ENCODE measurements around the gene BMPR1B. TPM values are rescaled to one million over a fixed set of nuclear protein-coding genes. Genes with fewer than 3 reads are reported as not detected.

The BMPR1B gene
- total RNA-seq, 3 donors from 2014 or later: 0.64 to 7.2 (median 2.0) TPM

DNA sequence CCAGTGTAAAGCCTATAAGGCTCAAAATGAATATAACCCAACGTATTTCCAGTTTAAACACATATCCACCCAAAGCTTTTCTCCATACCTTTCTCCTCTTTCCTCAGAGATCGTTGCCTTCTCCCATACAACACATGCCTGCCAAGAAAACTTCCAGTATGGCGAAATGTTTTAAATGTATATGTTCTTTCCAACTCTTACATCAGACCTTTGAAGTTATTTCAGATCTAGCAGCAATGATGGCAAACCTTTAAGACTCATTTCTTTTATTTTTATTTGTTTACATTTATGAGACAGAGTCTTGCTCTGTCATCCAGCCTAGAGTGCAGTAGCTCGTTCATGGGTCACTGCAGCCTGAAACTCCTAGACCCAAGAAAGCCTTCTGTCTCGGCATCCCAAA is 265.4 kb downstream of the BMPR1B start:
- Histone ChIP-seq H3K4me3 (no peak overlapping the region), H3K4me1 (no peaks in the 10 kb centered on the region), H3K27me3 (no peaks in the 10 kb centered on the region), H3K27ac (no peak overlapping the region), H3K9me3 (no peaks in the 10 kb centered on the region), H3K36me3 (no peaks in the 10 kb centered on the region)
- DNase-seq (ENCODE audit: low spot score in 2 of 2): no peak
- intact Hi-C loops (cut with DNase I; ENCODE audit: low total_unique reads): no loop called here
- TF ChIP-seq POLR2A (IDR thresholded peaks at IDR 0.05): no peak
- TF ChIP-seq, protein P1, sequence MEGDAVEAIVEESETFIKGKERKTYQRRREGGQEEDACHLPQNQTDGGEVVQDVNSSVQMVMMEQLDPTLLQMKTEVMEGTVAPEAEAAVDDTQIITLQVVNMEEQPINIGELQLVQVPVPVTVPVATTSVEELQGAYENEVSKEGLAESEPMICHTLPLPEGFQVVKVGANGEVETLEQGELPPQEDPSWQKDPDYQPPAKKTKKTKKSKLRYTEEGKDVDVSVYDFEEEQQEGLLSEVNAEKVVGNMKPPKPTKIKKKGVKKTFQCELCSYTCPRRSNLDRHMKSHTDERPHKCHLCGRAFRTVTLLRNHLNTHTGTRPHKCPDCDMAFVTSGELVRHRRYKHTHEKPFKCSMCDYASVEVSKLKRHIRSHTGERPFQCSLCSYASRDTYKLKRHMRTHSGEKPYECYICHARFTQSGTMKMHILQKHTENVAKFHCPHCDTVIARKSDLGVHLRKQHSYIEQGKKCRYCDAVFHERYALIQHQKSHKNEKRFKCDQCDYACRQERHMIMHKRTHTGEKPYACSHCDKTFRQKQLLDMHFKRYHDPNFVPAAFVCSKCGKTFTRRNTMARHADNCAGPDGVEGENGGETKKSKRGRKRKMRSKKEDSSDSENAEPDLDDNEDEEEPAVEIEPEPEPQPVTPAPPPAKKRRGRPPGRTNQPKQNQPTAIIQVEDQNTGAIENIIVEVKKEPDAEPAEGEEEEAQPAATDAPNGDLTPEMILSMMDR (IDR thresholded peaks at IDR 0.05): no peak
- TF ChIP-seq POLR2AphosphoS5 (IDR thresholded peaks at IDR 0.05): no peak

DNA sequence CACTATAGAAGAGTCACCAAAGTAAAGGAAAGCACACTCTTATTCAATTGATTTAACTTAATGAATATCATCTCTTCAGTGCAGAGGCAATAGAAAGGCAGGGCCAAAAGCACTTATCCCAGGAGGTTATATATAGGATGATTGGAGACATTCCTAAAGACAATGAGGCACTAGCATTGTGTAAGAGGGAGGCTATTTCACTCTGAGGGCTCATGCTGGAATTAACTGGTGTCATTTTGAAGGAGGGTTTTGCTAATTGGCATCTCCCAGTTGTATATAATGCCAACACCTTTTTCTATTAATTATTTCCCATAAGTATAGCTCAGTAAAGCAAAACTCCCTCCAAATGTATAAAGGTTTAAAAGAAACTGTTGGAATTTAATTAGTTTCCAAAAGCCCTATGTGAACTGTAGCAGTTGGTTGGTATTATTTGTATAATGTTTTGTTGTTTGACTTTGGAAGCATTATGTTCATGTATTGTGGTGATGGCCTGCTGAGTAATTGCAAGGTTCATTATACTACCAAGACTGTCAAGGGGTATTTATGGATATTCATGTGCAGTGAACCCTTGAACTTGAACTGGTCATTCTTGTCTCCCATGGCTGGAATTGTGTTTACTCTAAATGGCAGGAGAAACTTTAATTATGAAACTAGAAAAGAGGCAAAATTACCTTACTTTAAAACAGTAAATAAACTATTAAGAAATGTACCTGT is 270.3 kb downstream of the BMPR1B start:
- H3K9me3 ChIP-seq: peaks cover 0 to 7% of the 10 kb centered on the region in 2 donors
- no peak for TF ChIP-seq POLR2A (IDR thresholded peaks at IDR 0.05)
- TF ChIP-seq, protein P1 (IDR thresholded peaks at IDR 0.05): no peak
- TF ChIP-seq POLR2AphosphoS5 (IDR thresholded peaks at IDR 0.05): no peak
- intact Hi-C loops (cut with DNase I; ENCODE audit: low total_unique reads): loop anchor here (2.0 kb wide), 1 partner anchor 13 kb away; no protein-coding TSS in a partner anchor
- H3K27ac ChIP-seq: no peak overlapping the region
- H3K4me1 ChIP-seq: no peaks in the 10 kb centered on the region
- DNase-seq (ENCODE audit: low spot score in 2 of 2): no peak
- no peak overlapping the region for H3K4me3 ChIP-seq
- H3K36me3 ChIP-seq: no peaks in the 10 kb centered on the region
- no peaks in the 10 kb centered on the region for H3K27me3 ChIP-seq

GRCh38 chr4:95038791-95039190 is 281.0 kb downstream of the BMPR1B start:
- no peak for DNase-seq (ENCODE audit: low spot score in 2 of 2)
- no peak for TF ChIP-seq POLR2A (IDR thresholded peaks at IDR 0.05)
- no peak for TF ChIP-seq POLR2AphosphoS5 (IDR thresholded peaks at IDR 0.05)
- TF ChIP-seq, protein P1 (IDR thresholded peaks at IDR 0.05): no peak

GRCh38 chr4:95044324-95044837 is 286.6 kb downstream of the BMPR1B start:
- Histone ChIP-seq H3K27me3 (no peaks in the 10 kb centered on the region), H3K4me3 (no peak overlapping the region), H3K4me1 (no peaks in the 10 kb centered on the region), H3K27ac (no peak overlapping the region), H3K9me3 (no peaks in the 10 kb centered on the region), H3K36me3 (no peaks in the 10 kb centered on the region)
- no peak for DNase-seq (ENCODE audit: low spot score in 2 of 2)
- TF ChIP-seq POLR2AphosphoS5 (IDR thresholded peaks at IDR 0.05): no peak
- TF ChIP-seq, protein P1 (IDR thresholded peaks at IDR 0.05): no peak
- no peak for TF ChIP-seq POLR2A (IDR thresholded peaks at IDR 0.05)
- intact Hi-C loops (cut with DNase I; ENCODE audit: low total_unique reads): no loop called here

More at GRCh38 chr4:95038791-95039190, 281.0 kb downstream of the BMPR1B start:
- Histone ChIP-seq H3K36me3 (no peaks in the 10 kb centered on the region), H3K4me1 (no peaks in the 10 kb centered on the region), H3K4me3 (no peak overlapping the region), H3K9me3 (peaks cover 4% of the 10 kb centered on the region in 2 donors), H3K27me3 (no peaks in the 10 kb centered on the region), H3K27ac (no peak overlapping the region)
- intact Hi-C loops (cut with DNase I; ENCODE audit: low total_unique reads): no loop called here

GRCh38 chr4:95045429-95045828 is 287.7 kb downstream of the BMPR1B start:
- DNase-seq (ENCODE audit: low spot score in 2 of 2): no peak
- Histone ChIP-seq H3K27ac (no peak overlapping the region), H3K27me3 (no peaks in the 10 kb centered on the region), H3K36me3 (no peaks in the 10 kb centered on the region), H3K4me3 (no peak overlapping the region), H3K4me1 (no peaks in the 10 kb centered on the region), H3K9me3 (no peaks in the 10 kb centered on the region)
- TF ChIP-seq, protein P1 (IDR thresholded peaks at IDR 0.05): no peak
- TF ChIP-seq POLR2AphosphoS5 (IDR thresholded peaks at IDR 0.05) (no peak), POLR2A (IDR thresholded peaks at IDR 0.05) (no peak)
- intact Hi-C loops (cut with DNase I; ENCODE audit: low total_unique reads): no loop called here
